GM21737 (cell line): Measurements from ENCODE around the gene STK35.

Source experiments
- ATAC-seq: cut with Tn5 transposase; IDR thresholded peaks from one replicate; pipeline ENCODE4 v1.9.1; 2021; ENCODE audit warnings: mild to moderate bottlenecking, moderate library complexity; ENCODE audit not compliant: unreplicated experiment

Gene STK35

GRCh38 chr20:2101057-2101864 lies at the start of gene STK35:
Gene STK35 (plus strand): TSS chr20:2101827. CDS start chr20:2101882, 55 bp downstream.
- peak; percentile 36 for ATAC-seq

- ATAC-seq = no peak
Observed at GRCh38 chr20:2051946-2052345, 49.7 kb upstream of the STK35 start.

- no peak for ATAC-seq
Observed at GRCh38 chr20:2052741-2053140, 48.9 kb upstream of the STK35 start.

GRCh38 chr20:2053615-2054014 lies 48.0 kb upstream of the STK35 start:
- no peak for ATAC-seq

- ATAC-seq = no peak
Observed at GRCh38 chr20:2054911-2055310, 46.7 kb upstream of the STK35 start.

GRCh38 chr20:2059411-2059810 lies 42.2 kb upstream of the STK35 start:
- no peak for ATAC-seq

- ATAC-seq = no peak
Observed at GRCh38 chr20:2065099-2065498, 36.5 kb upstream of the STK35 start.

- ATAC-seq = no peak
Observed at GRCh38 chr20:2066461-2067122, 35.0 kb upstream of the STK35 start.

GRCh38 chr20:2080532-2081224 lies 20.9 kb upstream of the STK35 start:
- no peak for ATAC-seq

GRCh38 chr20:2084703-2085102 lies 16.9 kb upstream of the STK35 start:
- ATAC-seq = no peak

- no peak for ATAC-seq
Observed at GRCh38 chr20:2086177-2086979, 15.2 kb upstream of the STK35 start.

- ATAC-seq = no peak
Observed at GRCh38 chr20:2086980-2087377, 14.6 kb upstream of the STK35 start.

- no peak for ATAC-seq
Observed at GRCh38 chr20:2088891-2089290, 12.7 kb upstream of the STK35 start.

- no peak for ATAC-seq
Observed at GRCh38 chr20:2089447-2089846, 12.2 kb upstream of the STK35 start.

GRCh38 chr20:2093159-2093781 lies 8.4 kb upstream of the STK35 start:
- no peak for ATAC-seq

GRCh38 chr20:2093883-2094282 lies 7.7 kb upstream of the STK35 start:
- no peak for ATAC-seq

GRCh38 chr20:2101865-2102584 lies 398 bp downstream of the STK35 start:
- ATAC-seq = peak; percentile 73

GRCh38 chr20:2102585-2103460 lies 1.2 kb downstream of the STK35 start:
- ATAC-seq = peak; percentile 61
